Measurements from ENCODE around the gene CCDC92B. TPM values are rescaled to one million over a fixed set of nuclear protein-coding genes. Genes with fewer than 3 reads are reported as not detected.

Gene CCDC92B
- total and polyA plus RNA-seq, 2 of the 13 experiments (the other 11 are each of a cell fraction or from before 2014, with no cell fraction given), result not detected

DNA sequence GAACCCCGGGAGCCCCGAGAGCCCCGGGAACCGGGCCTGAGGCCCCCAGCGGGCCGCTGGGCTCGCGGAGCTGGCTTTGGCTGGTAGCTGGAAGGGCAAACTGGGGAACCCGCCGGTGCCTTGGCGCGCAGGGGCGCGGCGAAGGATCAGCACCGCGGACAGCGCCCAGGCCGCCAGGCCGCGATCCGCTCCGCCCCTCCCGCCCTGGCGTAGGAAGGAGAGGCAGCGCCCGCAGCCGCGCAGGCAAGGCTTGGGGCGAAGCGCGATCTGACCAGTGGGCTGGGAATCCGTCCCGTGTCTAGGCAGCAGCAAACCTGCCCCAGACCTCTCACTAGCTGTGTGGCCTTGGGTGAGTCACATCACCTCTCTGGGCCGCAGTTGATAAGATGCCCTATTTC is 331 bp upstream of the CCDC92B start (continued):
- TF ChIP-seq, protein P1, sequence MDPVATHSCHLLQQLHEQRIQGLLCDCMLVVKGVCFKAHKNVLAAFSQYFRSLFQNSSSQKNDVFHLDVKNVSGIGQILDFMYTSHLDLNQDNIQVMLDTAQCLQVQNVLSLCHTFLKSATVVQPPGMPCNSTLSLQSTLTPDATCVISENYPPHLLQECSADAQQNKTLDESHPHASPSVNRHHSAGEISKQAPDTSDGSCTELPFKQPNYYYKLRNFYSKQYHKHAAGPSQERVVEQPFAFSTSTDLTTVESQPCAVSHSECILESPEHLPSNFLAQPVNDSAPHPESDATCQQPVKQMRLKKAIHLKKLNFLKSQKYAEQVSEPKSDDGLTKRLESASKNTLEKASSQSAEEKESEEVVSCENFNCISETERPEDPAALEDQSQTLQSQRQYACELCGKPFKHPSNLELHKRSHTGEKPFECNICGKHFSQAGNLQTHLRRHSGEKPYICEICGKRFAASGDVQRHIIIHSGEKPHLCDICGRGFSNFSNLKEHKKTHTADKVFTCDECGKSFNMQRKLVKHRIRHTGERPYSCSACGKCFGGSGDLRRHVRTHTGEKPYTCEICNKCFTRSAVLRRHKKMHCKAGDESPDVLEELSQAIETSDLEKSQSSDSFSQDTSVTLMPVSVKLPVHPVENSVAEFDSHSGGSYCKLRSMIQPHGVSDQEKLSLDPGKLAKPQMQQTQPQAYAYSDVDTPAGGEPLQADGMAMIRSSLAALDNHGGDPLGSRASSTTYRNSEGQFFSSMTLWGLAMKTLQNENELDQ (CRISPR knock-in tag; IDR thresholded peaks at IDR 0.05; ENCODE audit: borderline replicate concordance), result peak; percentile 96
- TF ChIP-seq HNRNPUL1 (IDR thresholded peaks at IDR 0.05; ENCODE audit: low read depth, low read length) (no peak), SIN3A (IDR thresholded peaks at IDR 0.05; ENCODE audit: borderline replicate concordance, low read depth, low read length) (peak; percentile 87), KDM3A (CRISPR knock-in tag; IDR thresholded peaks at IDR 0.05; ENCODE audit: low read depth) (peak; percentile 57; the same call in 1 of the 2 replicates), KLF13 (CRISPR knock-in tag; IDR thresholded peaks at IDR 0.05) (no peak), ZNF615 (CRISPR knock-in tag; IDR thresholded peaks at IDR 0.05; ENCODE audit: borderline replicate concordance) (peak; percentile 72; the same call in 1 of the 2 replicates), ZKSCAN5 (CRISPR knock-in tag; IDR thresholded peaks at IDR 0.05) (no peak), ZKSCAN8 (CRISPR knock-in tag; IDR thresholded peaks at IDR 0.05; ENCODE audit: borderline replicate concordance) (0 out of 2 replicates have a peak, but pooled peaks have one; percentile 34), REPIN1 (CRISPR knock-in tag; IDR thresholded peaks at IDR 0.05; ENCODE audit: borderline replicate concordance, low read depth) (peak; percentile 82), ZNF781 (CRISPR knock-in tag; IDR thresholded peaks at IDR 0.05; ENCODE audit: borderline replicate concordance, not compliant biosample characterization) (peak; percentile 90), NFKB2 (CRISPR knock-in tag; IDR thresholded peaks at IDR 0.05; ENCODE audit: borderline replicate concordance) (peak; percentile 99), MEIS2 (CRISPR knock-in tag; IDR thresholded peaks at IDR 0.05) (peak; percentile 98), ZMYM2 (CRISPR knock-in tag; IDR thresholded peaks at IDR 0.05) (no peak), RXRB (CRISPR knock-in tag; IDR thresholded peaks at IDR 0.05; ENCODE audit: borderline replicate concordance) (peak; percentile 79), MAFK (conservative IDR thresholded peaks at IDR 0.05 in 1 of 2, IDR thresholded peaks at IDR 0.05 in 1 of 2; ENCODE audit: low read length in 2 of 2) (no peak), CCDC6 (CRISPR knock-in tag; IDR thresholded peaks at IDR 0.05) (peak; percentile 98), ATF1 (CRISPR knock-in tag; IDR thresholded peaks at IDR 0.05) (no peak), HNRNPH1 (optimal IDR thresholded peaks at IDR 0.05; ENCODE audit: low read depth, low read length) (no peak), ESRRA (CRISPR knock-in tag; IDR thresholded peaks at IDR 0.05; ENCODE audit: low read depth) (peak; percentile 74; the same call in 1 of the 2 replicates), NFE2L1 (CRISPR knock-in tag; IDR thresholded peaks at IDR 0.05; ENCODE audit: borderline replicate concordance) (no peak), NCOA2 (CRISPR knock-in tag; IDR thresholded peaks at IDR 0.05) (peak; percentile 70; the same call in 1 of the 2 replicates), FOXK1 (CRISPR knock-in tag; IDR thresholded peaks at IDR 0.05; ENCODE audit: borderline replicate concordance, low read depth) (peak; percentile 81; the same call in 1 of the 2 replicates), RAD51 (IDR thresholded peaks at IDR 0.05; ENCODE audit: borderline replicate concordance) (no peak), ZNF354B (CRISPR knock-in tag; IDR thresholded peaks at IDR 0.05) (no peak)
- TF ChIP-seq, protein P2, sequence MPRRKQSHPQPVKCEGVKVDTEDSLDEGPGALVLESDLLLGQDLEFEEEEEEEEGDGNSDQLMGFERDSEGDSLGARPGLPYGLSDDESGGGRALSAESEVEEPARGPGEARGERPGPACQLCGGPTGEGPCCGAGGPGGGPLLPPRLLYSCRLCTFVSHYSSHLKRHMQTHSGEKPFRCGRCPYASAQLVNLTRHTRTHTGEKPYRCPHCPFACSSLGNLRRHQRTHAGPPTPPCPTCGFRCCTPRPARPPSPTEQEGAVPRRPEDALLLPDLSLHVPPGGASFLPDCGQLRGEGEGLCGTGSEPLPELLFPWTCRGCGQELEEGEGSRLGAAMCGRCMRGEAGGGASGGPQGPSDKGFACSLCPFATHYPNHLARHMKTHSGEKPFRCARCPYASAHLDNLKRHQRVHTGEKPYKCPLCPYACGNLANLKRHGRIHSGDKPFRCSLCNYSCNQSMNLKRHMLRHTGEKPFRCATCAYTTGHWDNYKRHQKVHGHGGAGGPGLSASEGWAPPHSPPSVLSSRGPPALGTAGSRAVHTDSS (CRISPR knock-in tag; conservative IDR thresholded peaks at IDR 0.05), result no peak
- TF ChIP-seq, protein P3, sequence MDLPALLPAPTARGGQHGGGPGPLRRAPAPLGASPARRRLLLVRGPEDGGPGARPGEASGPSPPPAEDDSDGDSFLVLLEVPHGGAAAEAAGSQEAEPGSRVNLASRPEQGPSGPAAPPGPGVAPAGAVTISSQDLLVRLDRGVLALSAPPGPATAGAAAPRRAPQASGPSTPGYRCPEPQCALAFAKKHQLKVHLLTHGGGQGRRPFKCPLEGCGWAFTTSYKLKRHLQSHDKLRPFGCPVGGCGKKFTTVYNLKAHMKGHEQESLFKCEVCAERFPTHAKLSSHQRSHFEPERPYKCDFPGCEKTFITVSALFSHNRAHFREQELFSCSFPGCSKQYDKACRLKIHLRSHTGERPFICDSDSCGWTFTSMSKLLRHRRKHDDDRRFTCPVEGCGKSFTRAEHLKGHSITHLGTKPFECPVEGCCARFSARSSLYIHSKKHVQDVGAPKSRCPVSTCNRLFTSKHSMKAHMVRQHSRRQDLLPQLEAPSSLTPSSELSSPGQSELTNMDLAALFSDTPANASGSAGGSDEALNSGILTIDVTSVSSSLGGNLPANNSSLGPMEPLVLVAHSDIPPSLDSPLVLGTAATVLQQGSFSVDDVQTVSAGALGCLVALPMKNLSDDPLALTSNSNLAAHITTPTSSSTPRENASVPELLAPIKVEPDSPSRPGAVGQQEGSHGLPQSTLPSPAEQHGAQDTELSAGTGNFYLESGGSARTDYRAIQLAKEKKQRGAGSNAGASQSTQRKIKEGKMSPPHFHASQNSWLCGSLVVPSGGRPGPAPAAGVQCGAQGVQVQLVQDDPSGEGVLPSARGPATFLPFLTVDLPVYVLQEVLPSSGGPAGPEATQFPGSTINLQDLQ (CRISPR knock-in tag; IDR thresholded peaks at IDR 0.05), result peak; percentile 92; the same call in 1 of the 2 replicates
